Measurements from ENCODE around the gene NDUFB6.

- TF ChIP-seq POLR2A (IDR thresholded peaks at IDR 0.05): no peak
- no peak for TF ChIP-seq CTCF (IDR thresholded peaks at IDR 0.05)
- no peak for TF ChIP-seq EP300 (IDR thresholded peaks at IDR 0.05)
These were observed 7.8 kb upstream of the NDUFB6 start for GRCh38 chr9:32580631-32581300.
